A204.1 (cell line): ENCODE measurements around the gene C12orf76.
"Not testable (repeated sequence)": the region's sequence is repeated elsewhere in the genome, so short reads cannot be mapped to it uniquely, and the experiment has no call there.

ENCODE experiments used
- FAIRE-seq: peaks from 2 replicates; lab custom pipeline; 2012; peaks lifted over from hg19 to GRCh38; lab: Jason Lieb, UNC

C12orf76 gene

DNA sequence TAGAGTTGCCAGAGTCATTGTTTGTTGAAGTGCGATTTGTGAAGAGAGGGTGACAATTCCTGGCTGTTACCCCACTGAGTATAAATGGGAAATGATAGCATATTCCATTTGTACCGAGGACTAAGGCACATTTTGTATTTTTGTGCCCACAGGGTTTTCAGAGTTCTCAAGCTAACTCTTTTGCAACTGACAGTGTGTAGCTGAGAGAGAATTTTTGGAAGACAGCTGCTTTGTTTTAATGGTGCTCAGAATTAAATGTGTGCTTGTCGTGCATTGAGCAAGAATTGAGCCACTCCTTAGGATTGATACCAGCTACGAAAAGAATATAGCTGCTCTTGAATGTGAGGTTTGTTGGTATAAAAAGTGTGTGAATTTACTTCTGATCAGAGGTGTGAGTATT is 27.4 kb downstream of the C12orf76 start:
- no peak for FAIRE-seq

DNA sequence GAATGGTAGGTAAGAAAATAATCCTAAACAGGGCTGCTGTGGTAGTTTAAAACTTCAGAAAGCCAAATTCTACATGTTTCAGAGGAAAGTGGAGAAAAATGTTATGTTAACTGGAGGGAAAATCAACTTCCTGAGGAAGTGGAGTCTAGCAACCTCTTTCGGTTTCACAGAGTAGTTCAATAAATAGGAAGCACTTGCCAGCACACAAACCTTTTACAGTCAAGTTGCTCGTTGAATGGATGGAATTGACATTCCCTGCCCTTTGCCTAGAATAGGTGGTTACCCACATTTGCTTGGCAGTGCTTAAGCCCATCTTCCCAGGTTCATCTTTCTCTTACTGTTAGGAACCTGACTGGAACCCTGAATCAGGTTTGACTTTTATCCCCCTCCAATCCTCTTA is 33.2 kb downstream of the C12orf76 start:
- FAIRE-seq: no peak

DNA sequence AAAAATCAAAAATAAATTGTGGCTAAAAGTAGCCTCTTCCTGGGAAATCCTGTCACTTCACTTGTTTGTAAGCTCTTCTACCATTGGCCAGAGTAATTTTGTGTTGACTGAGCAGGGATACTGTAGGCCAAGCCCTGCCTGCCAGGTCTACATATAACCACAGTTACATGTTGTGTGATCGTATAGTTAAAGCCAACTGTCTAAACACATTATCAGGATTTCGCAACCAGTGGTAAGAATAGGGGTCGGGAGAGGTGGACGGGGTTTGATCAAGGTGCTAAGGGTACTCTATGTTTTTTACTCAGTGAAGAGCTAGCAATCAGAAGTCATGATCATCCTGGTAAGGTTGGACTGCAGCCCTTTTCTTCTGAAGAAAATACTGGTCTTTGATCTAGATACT is 35.7 kb downstream of the C12orf76 start:
- no peak for FAIRE-seq

DNA sequence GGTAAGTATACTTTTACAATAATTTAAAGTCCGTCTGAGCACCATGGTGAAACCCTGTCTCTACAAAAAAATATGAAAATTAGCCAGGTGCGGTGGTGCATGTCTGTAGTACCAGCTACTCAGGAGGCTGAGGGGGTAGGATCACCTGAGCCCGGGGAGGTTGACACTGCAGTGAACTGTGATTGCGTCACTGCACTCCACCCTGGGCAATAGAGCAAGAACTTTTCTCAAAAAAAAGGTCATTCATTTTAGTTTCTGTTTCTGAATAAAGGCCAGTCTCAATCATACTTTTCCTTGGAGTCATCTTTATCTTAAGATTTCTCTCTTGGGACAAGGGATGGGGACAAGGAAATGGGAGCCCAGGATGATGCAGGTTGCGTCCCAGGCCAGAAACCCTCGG is 36.2 kb downstream of the C12orf76 start:
- FAIRE-seq: no peak

DNA sequence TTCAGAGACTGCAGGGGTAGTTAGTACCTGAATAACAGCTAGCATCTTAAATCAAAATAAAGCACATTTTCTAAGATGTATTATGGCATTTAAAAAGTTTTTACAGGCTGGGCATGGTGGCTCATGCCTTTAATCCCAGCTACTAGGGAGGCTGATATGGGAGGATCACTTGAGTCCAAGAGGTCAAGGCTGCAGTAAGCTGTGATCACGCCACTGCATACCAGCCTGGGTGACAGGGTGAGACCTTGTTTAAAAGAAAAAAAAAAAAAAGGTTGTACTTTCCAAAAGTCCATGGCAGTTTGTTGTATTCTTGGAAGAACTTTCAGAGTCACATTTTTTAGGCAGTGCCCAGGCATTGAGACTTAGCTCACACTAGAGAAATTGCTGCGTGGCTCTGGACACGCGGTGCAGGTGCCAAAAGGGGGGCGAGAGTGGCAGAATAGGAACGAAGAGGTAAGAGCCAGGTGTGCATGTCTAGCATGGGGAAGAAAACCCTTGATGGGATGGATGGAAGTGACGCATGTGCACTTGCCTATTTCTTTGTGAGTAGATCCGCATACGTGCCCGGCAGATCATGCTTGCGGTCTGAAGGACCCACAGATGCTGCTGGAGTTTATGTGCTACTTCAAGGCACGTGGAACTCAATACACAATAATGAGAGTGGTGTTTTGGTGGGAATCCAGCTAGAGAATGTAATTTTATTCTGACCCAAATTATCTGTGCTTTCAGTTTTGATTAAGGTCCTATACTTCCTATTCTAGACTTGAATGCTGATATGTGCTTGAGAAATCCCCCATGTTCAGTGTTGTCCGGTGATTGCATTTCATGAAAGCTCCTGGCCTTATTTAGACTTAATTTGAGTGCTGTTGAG is 37.2 kb downstream of the C12orf76 start:
- no peak for FAIRE-seq

DNA sequence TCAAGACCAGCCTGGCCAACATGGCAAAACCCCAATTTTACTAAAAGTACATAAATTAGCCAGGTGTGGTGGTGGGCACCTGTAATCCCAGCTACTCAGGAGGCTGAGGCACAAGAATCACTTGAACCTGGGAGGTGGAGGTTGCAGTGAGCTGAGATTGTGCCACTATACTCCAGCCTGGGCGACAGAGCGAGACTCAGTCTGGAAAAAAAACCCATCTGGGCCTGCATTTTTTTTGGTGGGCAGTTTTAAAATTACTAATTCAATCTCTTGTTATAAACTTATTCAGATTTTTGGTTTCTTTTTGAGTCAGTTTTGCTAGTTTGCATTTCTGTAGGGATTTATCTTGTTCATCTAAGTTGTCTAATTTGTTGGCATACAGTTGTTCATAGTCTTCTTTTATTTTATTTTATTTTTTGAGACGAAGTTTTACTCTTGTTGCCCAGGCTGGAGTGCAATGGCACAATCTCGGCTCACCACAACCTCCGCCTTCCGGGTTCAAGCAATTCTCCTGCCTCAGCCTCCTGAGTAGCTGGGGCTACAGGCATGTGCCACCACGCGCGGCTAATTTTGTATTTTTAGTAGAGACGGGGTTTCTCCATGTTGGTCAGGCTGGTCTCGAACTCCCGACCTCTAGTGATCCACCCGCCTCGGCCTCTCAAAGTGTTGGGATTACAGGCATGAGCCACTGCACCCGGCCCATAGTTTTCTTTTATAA is 39.5 kb downstream of the C12orf76 start:
- FAIRE-seq: not testable (repeated sequence)

DNA sequence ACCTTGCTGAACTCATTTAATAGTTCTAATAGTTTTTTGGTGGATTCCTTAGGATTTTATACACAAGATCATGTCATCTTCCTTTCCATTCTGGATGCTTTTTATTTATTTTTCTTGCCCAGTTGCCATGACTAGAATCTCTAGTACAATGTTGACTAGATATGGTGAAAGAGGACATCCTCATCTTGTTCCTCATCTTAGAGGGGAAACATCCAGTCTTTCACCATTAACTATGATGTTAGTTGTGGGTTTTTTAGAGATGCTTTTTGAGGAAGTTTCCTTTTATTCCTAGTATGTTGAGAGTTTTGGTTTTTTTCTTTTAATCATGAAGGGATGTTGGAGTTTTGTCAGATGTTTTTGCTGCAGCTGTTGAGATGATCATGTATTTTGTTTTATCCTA is 40.4 kb downstream of the C12orf76 start:
- no peak for FAIRE-seq

DNA sequence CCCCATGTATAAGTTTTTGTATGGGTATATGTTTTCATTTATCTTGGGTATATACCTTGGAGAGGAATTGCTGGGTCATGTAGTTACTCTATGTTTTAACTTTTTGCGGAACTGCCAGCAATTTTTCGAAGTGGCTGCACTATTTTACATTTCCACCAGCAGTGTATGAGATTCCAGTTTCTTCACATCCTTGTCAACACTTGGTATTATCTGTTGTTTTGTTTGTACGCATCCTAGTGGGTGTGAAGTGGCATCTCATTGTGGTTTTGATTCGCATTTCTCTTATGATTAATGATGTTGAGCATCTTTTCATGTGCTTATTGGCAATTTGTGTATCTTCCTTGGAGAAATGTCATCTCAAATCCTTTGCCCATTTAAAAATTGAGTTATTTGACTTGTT is 42.2 kb downstream of the C12orf76 start:
- no peak for FAIRE-seq

DNA sequence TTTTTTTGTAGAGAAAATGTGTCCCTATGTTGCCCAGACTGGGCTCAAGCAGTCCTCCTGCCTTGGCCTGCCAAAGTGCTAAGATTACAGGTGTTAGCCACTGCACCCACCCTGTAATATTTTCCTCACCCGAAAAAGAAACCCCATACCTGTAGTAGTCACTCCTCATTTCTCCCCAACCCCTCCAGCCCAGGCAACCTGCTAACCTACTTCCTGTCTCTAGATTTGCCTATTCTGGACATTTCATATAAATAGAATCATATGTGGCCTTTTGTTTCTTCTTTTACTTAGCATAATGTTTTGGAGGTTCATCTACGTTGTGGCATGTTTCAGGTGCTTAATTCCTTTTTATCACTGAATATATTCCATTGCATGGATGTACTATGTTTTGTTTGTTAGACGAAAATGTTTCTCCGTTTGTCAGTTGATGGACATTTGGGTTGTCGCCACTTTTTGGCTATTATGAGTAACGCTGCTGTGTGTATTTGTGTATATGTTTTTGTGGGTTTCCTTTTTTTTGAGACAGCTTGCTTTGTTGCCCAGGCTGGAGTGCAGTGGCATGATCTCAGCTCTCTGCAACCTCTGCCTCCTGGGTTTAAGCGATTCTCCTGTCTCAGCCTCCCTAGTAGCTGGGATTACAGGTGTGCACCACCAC is 42.9 kb downstream of the C12orf76 start:
- FAIRE-seq: no peak

DNA sequence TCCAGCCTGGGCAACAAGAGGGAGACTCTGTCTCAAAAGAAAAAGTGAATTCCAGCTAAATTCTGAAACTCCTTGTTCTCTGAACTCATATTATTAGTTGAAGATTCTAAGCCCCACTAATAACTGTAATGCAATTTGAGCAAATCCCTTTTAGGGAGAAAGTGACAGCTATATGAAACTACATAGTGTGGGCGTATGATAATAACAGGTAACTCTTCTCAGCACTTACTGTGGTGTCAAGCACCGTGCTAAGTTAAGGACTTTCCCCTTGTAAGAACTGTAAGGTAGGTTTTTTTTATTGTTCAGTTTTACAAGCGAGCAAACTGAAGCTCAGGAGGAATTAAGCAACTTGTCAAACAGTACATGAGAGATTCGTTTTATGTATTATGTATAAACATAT is 43.7 kb downstream of the C12orf76 start:
- no peak for FAIRE-seq

DNA sequence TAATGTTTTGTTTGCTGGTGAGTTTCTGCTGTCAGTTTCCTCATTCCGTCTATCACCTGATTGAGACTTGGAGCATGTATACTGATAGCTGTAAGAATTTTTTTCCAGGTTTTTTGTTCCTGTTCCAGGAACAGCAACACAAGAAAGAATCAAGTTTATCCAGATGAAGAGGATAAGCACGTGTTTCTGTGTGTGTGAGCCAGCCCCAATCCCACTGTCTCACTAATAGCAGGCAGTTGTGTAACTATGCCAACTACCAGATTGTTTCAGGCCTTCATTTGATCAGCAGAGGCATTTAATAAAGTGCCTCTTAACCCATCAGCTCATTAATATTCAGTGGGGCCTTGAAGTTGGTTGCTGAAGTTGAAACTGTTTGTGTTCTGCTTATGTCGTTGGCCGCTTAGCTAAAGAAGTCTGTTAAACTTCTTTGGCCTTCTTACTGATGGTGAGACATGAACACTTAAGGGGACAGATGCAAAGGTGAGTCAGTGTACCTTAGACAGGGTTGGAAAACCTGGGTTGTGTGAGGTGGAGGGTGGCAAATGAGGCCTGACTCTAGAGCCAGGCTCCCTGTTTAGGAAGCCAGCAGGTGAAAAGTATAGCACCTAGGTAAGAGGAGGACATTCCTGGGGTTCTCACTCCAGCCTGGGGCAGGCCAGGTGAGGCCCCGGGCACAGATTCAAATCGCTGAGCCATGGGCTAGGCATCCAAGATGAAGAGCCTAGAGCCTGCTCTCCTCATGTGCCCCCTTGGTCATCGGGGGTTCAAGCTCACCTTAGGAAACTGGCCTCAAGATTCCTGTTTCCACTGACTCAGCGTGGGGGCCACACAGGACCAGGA is 45.4 kb downstream of the C12orf76 start:
- no peak for FAIRE-seq

DNA sequence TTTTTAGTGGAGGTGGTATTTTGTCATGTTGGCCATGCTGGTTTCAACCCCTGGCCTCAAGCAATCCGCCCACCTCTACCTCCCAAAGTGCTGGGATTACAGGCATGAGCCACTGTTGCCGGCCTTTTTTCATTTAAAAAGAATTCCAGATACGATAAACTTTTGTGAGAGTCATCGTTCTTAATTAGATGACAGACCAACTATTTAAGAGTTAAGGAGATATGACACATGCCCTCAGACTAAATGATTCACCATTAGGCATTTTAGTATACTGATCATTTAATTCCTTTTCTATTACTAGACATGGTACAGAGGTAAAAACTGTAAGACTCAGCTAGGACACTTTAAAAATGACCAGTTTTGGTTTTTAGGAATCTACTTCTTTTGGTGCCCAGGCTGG is 46.7 kb downstream of the C12orf76 start:
- FAIRE-seq: no peak

DNA sequence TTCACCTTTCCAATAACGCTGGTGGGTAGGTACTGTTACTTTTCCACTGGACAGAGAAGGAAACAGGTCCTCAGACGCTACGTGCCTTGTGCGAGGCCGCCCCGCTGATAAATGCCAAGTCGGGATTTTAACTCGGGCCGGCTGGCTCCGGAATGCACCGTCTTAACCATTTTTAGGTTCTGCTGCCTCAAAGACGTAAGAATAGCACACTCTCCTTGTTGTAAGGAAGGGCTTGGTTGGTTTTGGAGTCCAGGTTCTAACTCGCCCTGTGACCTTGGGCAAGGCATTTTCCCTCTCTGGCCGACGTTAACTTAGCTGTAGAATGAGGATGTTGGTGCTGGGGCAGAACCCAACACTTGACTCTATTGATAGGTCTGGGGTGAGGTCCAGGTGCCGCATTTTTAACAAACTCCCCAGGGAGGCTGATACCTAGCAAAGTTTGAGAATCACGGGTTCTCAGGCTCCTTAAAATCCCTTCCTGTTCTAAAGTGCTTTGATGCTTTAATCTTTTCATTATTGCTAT is 48.3 kb downstream of the C12orf76 start:
- no peak for FAIRE-seq

DNA sequence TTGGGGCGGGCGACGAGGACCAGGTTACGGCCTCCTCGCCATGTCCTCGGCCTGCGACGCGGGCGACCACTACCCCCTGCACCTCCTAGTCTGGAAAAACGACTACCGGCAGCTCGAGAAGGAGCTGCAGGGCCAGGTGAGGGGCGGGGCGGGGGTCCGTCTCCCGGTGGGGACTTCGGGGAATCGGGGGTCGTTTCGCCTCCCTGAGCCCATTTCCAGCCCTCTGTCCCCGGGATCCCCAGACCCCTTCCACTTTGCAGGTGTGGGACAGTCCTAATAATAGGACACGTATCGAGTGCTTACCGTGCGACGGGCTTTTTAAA is 48.7 kb downstream of the C12orf76 start:
- FAIRE-seq: no peak

DNA sequence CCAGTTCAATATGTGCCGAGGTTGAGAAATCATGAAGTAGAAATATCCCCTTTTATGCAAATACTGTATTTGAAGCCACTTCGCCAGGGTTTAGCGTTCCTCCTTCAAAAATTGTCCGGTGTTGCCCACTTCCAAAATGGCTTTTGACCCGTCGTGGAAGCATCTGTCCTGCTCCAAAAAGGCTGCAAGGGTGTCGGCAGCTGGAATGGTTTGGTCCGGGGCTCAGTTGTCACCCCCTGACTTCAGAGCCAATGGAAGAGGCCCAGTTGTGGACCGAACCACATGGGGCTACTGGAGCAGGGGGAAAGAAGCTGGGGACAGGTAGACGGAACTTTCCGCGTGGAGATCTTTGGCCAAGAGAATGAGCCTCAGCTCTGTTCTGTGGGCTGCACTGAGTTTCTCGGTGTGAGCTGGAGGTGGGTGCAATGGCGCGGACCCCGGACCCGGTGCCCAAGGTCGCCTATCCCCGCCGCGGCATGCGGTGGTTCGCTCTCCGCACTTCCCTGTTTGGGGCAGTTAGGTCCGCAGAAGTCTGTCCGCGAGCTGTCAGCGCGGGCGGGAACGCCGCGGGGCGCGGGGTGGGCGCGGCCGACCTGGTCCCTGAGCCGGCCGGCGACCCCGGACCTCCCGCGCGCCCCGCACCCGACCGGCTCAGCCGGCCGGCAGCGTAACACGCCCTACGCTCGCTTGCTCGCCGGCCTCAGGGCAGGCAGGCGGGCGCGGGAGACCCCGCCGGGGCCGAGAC is 49.2 kb downstream of the C12orf76 start, which contains the start of gene ANKRD13A:
Gene ANKRD13A, plus strand, starts transcription at position 527 of the 745 bp plus-strand sequence. CDS start 259 bp downstream, outside the sequence.
- FAIRE-seq: no peak

DNA sequence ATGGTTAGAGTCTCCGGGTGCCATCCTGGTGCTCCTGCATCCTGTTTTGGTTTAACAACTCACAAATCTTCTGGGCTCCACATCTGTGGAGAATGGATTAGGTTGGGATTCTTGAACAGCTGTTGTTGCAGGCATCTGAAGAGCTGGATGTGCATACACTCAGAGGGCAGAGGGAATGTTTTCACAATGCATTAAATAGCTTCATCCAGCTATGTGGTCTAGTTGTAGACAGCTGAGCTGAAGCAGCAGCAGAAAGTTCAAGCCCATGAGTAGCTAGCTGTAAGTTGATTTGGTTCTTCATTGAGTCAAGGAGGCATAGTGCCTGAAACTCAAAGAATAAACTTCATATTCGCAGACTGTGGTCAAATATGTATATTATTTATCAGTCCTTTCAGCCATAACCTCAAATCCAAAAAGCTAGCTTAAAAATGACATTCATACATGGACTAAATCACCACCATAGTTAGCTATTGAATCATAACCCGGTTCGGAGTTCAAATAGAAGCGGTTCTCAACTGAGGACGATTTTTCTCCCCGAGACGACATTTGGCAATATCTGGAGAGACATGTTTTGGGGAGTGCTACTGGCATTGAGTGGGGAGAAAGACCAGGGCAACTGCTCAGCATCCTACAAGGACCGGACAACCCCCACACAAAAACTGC is 50.0 kb downstream of the C12orf76 start:
- no peak for FAIRE-seq

DNA sequence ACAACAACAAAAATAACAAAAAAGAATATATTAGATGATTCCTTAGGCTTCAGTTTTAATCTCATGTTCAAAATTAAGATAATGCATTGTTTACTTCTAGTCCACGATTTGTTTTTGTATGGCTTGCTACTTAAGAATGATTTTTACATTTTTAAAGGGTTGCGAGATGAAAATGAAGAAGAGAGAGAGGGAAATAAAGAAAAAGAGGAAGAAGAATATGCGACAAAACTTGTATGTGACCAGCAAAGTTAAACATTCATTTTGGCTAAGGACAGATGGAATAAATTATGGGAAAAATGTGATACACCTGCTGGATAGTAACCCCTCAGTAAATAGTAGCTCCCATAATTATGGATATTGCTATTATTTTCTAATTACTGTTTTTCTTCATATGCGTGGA is 50.9 kb downstream of the C12orf76 start:
- FAIRE-seq: no peak

DNA sequence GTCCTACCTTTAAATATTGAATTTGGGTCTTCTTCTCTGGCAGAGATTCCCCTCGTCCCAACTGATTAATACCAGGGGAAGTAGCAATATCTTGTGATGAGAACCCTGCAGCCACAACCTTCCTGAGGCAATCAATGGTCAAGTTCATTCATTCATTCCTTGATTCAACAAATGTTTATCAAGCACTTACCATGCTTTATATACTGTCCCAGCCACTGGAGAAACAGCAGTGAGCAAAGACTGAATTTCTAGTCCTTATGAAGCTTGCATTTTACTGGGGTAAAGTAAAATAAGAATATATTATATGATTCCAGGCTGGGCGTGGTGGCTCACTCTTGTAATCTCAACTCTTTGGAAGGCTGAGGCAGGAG is 51.9 kb downstream of the C12orf76 start:
- FAIRE-seq: no peak

DNA sequence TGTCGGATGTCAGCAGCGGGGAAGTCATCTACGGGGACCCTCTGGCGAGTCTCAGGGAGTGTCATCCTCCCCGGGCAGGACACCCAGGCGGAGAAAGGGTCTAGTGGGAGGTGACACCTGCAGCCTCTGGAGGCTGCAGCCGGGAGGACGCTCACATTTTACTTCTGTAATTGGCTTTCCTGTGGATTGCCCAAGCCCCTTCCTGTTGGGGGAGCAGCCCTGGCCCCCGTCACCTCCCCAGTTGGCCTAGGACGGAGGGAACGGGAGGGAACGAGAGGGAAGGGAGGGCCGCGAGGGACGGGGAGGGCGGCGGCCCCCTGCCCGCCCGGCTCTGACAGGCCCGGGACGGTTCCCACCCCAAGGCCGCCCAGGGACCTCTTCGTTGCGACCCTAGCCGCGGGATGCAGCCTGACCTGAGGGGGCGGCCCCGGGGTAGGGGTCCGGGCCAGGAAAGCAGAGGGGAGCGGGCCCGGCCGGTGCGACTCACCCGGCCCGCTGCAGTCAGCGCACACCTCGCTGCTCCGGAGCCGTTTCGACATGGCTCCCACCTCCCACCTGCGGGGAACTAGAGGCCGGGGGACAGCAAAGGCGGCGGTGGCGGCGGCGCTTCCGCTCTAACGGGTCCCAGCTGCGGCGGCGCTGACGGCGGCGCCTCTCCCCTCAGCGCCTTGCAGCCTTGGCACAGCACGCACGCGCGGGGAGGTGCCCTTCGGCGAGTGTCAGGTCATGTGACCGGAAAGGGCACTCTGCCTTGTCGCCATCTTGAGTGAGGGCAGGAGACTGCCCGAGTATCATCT is 52.4 kb downstream of the C12orf76 start, which contains the start of gene GIT2:
Gene GIT2, minus strand, starts transcription at position 683 of the 797 bp plus-strand sequence. Its CDS starts 144 bp downstream, at position 539.
- FAIRE-seq: no peak

DNA sequence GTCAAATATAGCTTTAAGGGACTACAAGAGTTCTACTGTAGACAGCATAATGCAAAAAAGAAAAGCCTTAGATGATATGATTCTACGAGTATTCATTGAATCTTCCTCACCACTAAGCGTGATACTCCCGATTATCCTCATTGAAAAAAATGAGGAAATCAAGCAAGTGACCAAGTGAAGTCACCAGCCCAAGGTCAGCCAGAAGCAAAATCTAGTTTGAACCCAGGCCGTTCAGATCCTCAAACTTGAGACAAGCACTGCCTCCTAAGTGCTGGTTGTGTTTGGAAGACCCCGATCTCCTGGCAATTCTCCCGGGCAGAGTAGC is 53.0 kb downstream of the C12orf76 start:
- no peak for FAIRE-seq
